ENCODE results near the gene CYB5R2.

The CYB5R2 gene

DNA sequence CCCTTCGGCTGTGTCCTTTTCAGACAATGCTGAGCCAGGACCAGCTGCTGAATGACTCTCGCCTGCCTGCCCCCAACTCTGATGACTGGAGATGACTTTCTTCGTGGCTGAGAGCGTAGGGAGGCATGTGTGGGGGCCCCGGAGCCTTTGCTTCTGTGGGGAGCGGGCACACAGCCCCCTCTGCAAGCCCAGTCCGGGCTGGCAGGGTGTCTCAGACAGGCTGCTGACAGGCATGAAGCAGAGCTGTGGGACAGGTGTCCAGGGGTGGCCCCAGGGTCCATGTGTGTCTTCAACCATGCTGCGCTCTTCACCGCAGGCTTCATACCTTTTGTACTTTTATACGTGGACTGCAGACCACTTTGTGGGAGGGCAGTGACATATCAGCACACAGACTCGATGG, 16.6 kb downstream of the CYB5R2 start:
- TF ChIP-seq TAF1 (IDR thresholded peaks at IDR 0.05; ENCODE audit: borderline replicate concordance, insufficient read depth, low read length), result no peak
- no peak for TF ChIP-seq POLR2AphosphoS5 (IDR thresholded peaks at IDR 0.05; ENCODE audit: low read depth, low read length)
- TF ChIP-seq FOXP2 (optimal IDR thresholded peaks at IDR 0.05; ENCODE audit: borderline replicate concordance, extremely low read depth, extremely low read length, insufficient read depth), result no peak
- TF ChIP-seq, protein P1, sequence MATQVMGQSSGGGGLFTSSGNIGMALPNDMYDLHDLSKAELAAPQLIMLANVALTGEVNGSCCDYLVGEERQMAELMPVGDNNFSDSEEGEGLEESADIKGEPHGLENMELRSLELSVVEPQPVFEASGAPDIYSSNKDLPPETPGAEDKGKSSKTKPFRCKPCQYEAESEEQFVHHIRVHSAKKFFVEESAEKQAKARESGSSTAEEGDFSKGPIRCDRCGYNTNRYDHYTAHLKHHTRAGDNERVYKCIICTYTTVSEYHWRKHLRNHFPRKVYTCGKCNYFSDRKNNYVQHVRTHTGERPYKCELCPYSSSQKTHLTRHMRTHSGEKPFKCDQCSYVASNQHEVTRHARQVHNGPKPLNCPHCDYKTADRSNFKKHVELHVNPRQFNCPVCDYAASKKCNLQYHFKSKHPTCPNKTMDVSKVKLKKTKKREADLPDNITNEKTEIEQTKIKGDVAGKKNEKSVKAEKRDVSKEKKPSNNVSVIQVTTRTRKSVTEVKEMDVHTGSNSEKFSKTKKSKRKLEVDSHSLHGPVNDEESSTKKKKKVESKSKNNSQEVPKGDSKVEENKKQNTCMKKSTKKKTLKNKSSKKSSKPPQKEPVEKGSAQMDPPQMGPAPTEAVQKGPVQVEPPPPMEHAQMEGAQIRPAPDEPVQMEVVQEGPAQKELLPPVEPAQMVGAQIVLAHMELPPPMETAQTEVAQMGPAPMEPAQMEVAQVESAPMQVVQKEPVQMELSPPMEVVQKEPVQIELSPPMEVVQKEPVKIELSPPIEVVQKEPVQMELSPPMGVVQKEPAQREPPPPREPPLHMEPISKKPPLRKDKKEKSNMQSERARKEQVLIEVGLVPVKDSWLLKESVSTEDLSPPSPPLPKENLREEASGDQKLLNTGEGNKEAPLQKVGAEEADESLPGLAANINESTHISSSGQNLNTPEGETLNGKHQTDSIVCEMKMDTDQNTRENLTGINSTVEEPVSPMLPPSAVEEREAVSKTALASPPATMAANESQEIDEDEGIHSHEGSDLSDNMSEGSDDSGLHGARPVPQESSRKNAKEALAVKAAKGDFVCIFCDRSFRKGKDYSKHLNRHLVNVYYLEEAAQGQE (IDR thresholded peaks at IDR 0.05; ENCODE audit: insufficient read depth in 1 of 2, low read depth in 2 of 2, low read length in 2 of 2), result no peak
- TF ChIP-seq SIN3A (IDR thresholded peaks at IDR 0.05; ENCODE audit: borderline replicate concordance, insufficient read depth, low read length), result no peak

DNA sequence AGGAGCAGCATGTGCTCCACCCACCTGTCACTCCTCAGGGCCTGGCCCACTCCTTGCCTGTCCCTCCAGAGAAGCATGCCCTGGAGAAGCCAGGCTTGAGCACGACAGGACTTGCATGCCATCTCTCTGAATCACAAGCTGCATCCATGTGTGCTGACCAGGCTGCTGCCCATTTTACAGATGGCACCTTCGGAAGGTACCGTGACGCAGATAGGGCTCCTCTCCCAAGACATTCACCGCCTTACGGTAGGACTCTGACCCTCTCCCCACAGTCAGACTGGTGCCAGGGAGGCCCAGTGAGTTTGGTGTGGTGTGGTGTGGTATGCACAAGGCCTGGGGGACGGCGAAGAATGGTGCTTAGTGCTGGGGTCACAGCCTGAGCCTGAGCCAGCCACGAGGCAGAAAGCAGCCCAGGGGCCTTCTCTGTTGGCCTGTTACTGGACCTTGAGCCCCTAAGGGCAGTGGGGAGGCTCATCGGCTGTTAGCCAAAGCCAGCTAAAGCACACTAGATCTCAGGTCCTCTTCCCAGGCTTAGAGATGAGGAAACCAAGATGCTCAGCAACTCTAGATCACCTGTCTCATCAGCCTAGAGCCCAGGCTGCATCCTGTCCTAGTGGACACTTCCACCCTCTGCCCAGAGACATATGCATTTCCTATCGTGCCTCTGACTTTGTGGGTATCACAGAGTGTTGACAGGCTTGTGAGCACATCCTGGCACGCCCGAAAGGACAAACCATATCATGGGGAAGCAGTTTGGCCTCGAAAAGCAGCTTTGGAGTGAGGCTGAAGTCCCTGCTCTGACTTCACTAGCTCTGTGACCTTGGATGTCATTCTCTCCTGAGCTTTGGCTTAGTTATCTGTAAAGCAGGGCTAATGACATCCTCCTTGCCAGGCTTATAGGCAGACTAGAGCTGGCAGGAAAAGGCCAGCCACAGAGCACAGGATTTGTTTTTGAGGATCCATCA, 17.8 kb downstream of the CYB5R2 start:
- TF ChIP-seq, protein P1 (IDR thresholded peaks at IDR 0.05; ENCODE audit: insufficient read depth in 1 of 2, low read depth in 2 of 2, low read length in 2 of 2), result no peak
- TF ChIP-seq TAF1 (IDR thresholded peaks at IDR 0.05; ENCODE audit: borderline replicate concordance, insufficient read depth, low read length) (no peak), FOXP2 (optimal IDR thresholded peaks at IDR 0.05; ENCODE audit: borderline replicate concordance, extremely low read depth, extremely low read length, insufficient read depth) (no peak), POLR2AphosphoS5 (IDR thresholded peaks at IDR 0.05; ENCODE audit: low read depth, low read length) (no peak), SIN3A (IDR thresholded peaks at IDR 0.05; ENCODE audit: borderline replicate concordance, insufficient read depth, low read length) (no peak)

DNA sequence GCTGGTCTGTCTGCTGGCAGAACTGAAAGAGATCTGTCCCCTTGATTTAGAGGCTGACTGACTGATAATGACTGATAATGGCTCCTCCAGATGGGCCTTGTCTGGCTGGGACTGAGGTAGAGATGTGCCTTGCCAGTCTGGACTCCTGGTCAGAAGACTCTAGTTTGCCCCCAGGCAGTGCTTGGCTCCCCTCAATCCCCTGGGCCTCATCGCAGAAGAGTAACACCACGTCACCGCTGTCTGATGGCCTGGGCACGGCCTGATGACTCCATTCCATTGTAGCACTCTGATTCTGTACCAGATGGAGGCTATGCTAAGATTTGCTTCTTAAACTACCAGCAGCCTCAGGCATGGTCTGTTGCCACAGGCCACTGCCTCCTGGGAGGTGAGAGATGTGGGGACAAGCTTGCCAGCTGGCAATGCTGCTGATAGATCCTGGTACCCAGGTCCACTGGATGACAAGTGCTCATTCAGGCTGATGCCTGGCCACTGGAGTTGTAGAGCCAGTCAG, 19.1 kb downstream of the CYB5R2 start:
- TF ChIP-seq FOXP2 (optimal IDR thresholded peaks at IDR 0.05; ENCODE audit: borderline replicate concordance, extremely low read depth, extremely low read length, insufficient read depth) (no peak), POLR2AphosphoS5 (IDR thresholded peaks at IDR 0.05; ENCODE audit: low read depth, low read length) (no peak)

DNA sequence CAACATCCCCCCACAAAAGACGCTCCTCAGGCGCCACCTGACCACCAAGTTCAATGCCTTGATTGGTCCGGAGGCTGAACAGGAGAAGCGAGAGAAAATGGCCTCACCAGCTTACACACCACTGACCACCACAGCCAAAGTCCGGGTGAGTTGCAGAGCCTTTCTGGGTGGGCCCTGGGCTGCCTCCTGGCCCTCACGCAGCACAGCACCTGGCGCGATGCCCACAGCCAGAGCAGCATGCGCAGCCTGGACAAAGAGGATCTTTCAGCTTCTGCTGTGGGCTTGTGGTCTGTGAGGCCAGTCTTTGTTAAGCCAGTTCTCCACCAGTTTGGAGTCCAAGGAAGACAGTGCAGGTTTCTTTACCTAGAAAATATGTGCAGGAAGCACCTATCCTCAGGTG, 21.6 kb downstream of the CYB5R2 start:
- TF ChIP-seq POLR2AphosphoS5 (IDR thresholded peaks at IDR 0.05; ENCODE audit: low read depth, low read length), result no peak
- TF ChIP-seq FOXP2 (optimal IDR thresholded peaks at IDR 0.05; ENCODE audit: borderline replicate concordance, extremely low read depth, extremely low read length, insufficient read depth), result no peak
- TF ChIP-seq SIN3A (IDR thresholded peaks at IDR 0.05; ENCODE audit: borderline replicate concordance, insufficient read depth, low read length), result no peak
- no peak for TF ChIP-seq TAF1 (IDR thresholded peaks at IDR 0.05; ENCODE audit: borderline replicate concordance, insufficient read depth, low read length)
- TF ChIP-seq, protein P1 (IDR thresholded peaks at IDR 0.05; ENCODE audit: insufficient read depth in 1 of 2, low read depth in 2 of 2, low read length in 2 of 2), result no peak

DNA sequence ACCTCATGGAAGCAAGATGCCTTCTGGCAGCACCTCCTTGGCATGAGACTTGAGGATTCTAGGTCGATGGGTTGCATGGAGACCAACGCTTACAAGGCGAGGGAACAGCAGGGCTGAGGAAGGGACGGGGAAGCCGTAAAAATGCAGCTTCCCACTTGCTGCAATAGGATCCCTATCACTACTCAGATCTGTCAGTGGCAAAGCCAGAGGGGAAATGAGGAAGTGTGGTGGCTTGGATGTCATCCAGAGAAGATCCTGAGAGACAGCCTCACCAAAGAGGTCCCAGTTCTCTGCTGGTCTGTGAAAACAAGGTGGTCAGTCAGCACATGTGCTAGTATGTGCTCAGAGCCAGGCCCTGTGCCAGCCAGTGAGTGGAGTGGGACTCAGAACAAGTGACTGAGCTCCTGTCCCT, 22.2 kb downstream of the CYB5R2 start:
- TF ChIP-seq SIN3A (IDR thresholded peaks at IDR 0.05; ENCODE audit: borderline replicate concordance, insufficient read depth, low read length) (no peak), POLR2AphosphoS5 (IDR thresholded peaks at IDR 0.05; ENCODE audit: low read depth, low read length) (no peak), FOXP2 (optimal IDR thresholded peaks at IDR 0.05; ENCODE audit: borderline replicate concordance, extremely low read depth, extremely low read length, insufficient read depth) (no peak)

DNA sequence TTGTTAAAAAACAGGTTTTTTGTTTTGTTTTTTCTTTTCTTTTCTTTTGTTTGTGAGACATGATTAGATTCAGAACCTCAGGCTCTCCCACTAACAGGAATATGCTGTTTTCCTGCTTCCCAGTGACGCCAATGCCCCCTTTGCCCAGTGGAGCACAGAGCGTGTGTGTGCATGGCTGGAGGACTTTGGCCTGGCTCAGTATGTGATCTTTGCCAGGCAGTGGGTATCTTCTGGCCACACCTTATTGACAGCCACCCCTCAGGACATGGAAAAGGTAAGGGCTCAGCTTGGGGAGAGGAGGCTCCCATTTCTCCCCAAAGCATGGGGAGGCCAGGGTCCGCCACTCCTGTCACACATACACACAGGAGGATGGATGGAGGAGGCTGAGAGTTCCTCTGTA, 25.0 kb downstream of the CYB5R2 start:
- TF ChIP-seq, protein P1 (IDR thresholded peaks at IDR 0.05; ENCODE audit: insufficient read depth in 1 of 2, low read depth in 2 of 2, low read length in 2 of 2), result no peak
- TF ChIP-seq FOXP2 (optimal IDR thresholded peaks at IDR 0.05; ENCODE audit: borderline replicate concordance, extremely low read depth, extremely low read length, insufficient read depth) (no peak), POLR2AphosphoS5 (IDR thresholded peaks at IDR 0.05; ENCODE audit: low read depth, low read length) (no peak), SIN3A (IDR thresholded peaks at IDR 0.05; ENCODE audit: borderline replicate concordance, insufficient read depth, low read length) (no peak), TAF1 (IDR thresholded peaks at IDR 0.05; ENCODE audit: borderline replicate concordance, insufficient read depth, low read length) (no peak)
